GM18907 (cell line): ENCODE data around the gene KSR1.
"Not testable (repeated sequence)": the region's sequence is repeated elsewhere in the genome, so short reads cannot be mapped to it uniquely, and the experiment has no call there.

Source experiments
- ATAC-seq: cut with Tn5 transposase; IDR thresholded peaks from one replicate; pipeline ENCODE4 v1.9.1; 2021; ENCODE audit warnings: mild to moderate bottlenecking, moderate library complexity; ENCODE audit not compliant: unreplicated experiment

Gene KSR1

DNA sequence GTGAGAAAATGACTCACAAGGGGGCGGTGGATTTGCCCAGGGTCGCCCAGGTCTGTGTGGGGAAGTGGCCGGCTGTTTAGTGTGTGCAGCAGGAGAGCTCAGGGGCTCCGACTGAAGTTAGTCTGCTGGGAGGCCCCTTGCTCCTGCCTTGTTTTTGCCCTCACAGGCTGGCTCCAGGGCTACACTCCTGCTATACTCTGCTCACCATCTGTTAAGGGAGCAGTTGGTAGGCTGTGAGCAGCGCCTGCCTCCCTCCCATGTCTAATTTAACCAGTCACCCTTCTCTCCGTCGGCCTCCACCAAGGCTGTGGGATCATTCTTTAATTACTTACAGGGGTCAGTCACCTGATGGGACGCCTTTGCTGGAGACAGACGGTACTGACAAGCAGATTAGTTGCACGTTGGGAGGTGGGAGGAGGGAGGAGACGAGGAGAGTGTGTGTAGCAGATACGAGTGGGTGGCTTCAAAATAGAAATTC lies 35.5 kb downstream of the KSR1 start:
- no peak for ATAC-seq

- no peak for ATAC-seq
Observed at GRCh38 chr17:27492470-27492869, 36.2 kb downstream of the KSR1 start.

DNA sequence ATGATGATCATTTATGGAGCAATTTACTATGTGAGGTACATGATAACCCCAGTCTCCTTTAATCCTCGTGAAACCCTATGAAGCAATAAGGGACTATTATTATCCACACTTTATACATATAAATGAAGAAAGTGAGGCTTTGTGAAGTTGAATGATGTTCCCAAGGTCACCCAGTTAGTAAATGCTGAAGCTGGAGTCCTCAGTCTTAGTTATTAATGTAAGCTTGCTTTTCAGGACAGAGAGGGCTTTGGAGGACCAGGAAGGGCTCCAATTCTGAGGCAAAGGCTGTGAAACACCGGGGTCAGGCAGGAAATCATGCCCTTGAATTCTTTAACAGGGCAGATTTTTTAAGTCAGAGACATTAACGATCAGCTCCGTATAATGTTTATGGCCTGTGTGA lies 36.8 kb downstream of the KSR1 start:
- no peak for ATAC-seq

DNA sequence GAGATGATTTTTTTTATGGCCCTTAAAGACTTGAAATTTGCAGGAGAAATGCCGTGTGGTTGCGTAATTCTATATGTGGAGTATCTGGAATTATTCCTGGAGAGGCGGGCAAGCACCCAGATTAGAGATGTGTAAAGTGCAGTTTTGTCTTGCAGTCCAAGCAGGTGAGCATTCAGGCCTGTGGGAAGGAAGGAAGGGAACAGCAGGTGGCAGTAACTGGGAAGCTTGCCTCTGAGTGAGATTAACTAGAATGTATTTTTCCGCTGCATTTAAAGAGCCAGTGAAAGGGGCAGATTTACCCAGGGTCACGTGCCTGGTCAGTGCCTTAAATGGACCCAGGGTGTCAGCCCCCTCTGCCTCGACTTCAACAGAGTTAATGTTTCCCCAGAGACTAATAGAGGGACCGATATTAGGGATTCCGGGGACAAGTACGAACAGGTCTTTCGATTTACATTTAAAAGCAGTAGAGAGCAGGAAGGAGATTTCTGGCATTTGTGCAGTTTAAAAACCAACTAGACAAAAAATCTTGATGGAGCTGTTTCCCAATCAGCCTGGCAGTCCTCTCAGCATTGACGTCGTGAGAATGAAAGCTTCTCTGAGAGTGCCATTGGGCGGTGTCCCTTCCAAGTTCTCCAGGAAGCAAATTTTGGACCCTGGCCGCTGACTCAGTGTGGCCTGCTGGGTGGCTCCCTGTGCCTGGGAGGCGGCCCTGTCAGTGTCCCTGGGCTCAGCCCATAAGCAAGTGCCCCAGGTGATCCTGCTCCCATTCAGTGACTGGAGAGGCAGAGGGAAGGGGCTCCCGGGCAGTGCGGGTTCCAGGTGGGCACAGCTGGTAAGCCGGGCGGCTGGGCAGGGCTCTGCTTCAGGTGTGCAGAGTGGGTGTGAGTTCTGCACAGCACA lies 38.2 kb downstream of the KSR1 start:
- ATAC-seq, result no peak

- ATAC-seq, result peak; percentile 52
Observed at GRCh38 chr17:27495460-27495859, 39.2 kb downstream of the KSR1 start.

GRCh38 chr17:27496005-27496404 lies 39.8 kb downstream of the KSR1 start:
- peak; percentile 31 for ATAC-seq

- peak; percentile 66 for ATAC-seq
Observed at GRCh38 chr17:27496437-27496943, 40.2 kb downstream of the KSR1 start.

- ATAC-seq, result no peak
Observed at GRCh38 chr17:27496971-27497370, 40.7 kb downstream of the KSR1 start.

GRCh38 chr17:27497696-27498095 lies 41.4 kb downstream of the KSR1 start:
- ATAC-seq, result no peak

- no peak for ATAC-seq
Observed at GRCh38 chr17:27498615-27499309, 42.5 kb downstream of the KSR1 start.

GRCh38 chr17:27499451-27500265 lies 43.4 kb downstream of the KSR1 start:
- no peak for ATAC-seq

GRCh38 chr17:27501338-27501737 lies 45.1 kb downstream of the KSR1 start:
- not testable (repeated sequence) for ATAC-seq

DNA sequence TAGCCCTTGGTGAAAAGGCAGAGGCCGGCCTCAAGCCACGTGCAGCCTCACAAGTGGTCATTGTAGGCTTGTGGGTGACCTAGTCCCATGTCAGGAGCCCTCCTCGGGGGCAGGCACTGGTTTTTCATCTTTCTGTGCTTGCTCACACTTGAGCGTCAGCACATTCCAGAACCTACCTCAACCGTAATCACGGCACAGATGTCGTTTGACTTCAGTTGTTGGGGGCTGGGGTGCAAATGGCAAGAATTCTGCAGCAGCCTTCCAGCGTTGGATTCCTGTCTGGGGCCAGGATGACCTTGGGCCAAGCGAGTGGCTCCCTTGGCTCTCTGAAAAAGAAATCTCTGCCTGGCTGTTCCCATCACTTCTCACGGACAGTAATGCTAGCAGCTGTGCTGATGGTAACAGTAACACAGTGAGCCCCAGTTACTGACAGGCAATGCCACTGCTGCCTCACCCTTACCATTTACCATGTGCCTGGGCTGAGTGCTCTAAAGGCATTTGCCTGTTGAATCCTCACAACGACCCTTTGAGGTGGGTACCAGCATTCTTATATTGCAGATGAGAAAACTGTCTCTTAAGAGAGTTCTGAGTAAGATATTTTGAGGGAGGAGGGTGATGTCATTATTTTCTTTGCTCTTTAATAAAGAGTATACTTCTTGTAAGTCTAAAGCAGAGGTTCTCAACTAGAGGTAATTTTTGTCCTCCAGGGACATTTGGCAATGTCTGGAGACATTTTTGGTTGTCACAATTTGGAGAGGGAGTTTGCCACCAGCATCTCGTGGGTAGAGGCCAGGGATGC lies 46.5 kb downstream of the KSR1 start:
- ATAC-seq, result no peak

DNA sequence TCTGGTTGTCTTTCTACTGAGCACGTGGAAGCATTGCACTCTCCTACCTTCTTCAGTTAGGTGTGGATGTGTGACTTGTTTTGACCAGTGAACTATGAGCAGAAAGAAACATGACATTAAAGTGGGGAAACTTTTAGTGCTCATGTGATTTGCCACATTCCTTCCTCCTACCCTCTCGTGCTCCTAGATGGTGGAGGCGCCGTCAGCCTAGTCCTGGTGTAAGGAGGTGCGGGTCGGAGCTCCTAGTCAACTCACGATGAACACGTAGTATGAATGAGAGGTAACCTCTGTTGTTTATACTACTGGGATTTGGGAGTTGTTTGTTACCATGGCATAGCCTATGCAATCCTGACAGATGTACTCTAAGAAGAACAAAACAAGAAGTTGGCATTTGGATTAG lies 47.4 kb downstream of the KSR1 start:
- ATAC-seq, result no peak

- ATAC-seq, result no peak
Observed at GRCh38 chr17:27504188-27504995, 48.1 kb downstream of the KSR1 start.

DNA sequence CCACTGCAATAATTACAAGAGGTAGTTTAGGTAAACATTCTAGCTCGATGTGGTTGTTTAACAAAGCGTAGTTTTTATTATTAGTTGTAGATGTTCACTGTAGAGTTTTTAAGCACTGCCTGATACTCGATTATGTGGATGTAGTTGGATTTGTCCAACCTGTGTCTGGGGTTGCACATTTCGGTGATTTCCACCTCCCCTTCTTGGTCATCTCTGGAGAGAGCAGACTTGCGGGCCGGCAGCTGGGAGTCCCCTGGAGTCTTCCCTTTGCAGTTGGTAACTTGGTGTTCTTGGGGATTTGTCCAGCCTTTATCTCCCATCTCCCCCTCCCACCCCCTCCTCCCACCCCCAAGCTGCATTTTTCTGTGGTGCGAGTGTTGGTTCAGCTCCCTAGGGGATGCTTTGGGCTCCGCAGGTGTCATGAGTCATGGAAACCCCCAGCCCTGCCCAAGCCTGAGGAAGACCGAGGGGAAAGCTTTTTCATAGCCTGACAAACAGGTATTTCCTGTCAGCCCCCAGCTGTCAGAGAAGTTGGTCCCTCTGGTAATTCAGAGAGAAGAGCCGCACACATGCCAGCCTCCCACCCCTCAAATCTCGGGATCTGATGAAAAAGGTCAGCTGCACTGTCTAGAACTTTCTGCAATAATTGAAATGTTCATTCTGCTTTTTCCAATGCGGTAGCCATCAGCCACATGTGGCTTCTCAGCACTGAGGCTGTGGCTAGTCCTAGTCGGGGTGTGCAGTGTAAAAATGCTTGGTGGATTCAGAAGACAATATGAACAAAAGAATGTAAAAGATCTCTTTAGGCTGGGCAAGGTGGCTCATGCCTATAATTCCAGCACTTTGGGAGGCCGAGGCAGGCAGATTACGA lies 50.3 kb downstream of the KSR1 start:
- ATAC-seq, result peak; percentile 76

DNA sequence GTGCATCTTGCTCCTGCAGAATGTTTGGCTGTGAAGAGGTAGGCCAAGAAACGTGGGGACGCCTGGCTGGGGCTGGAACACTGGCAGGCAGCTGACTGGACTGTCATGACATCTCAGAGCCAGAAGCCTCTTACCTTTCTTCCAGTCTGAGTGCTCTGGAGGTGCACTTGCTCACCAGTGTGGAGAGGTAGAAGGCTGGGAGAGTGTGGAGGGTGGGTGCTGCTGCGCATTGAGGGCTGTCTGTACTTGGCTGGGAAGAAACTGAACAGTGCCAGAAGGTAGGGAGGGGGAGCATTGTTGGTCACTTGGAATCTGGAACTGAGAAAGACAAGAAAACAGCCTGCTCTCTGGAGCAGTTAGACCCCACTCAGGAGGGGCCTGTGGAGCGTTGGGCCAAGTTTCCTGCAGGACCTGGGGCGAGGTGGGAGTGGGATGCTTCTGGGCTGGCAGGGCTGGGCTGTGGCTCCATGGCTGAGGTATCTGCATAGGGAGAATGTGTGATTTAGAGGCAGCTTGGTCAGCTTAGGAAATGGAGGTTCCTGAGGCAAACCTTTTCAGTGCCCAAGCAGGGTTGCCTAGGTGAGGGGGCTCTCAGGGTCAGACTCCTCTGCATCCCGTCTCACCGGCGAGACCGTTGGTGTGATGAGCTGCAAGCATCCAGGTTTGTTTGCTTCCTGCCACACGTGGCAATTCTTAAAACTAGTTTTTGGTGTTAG lies 55.1 kb downstream of the KSR1 start:
- ATAC-seq, result no peak

- ATAC-seq, result no peak
Observed at GRCh38 chr17:27512031-27512430, 55.8 kb downstream of the KSR1 start.
